SK-N-SH (cell line): ENCODE results near the gene AKR1C4.

Experiments
- CTCF ChIP-seq: fragments of 200-600 bp; sonication (generic); IDR thresholded peaks from 2 replicates; pipeline ENCODE4 v1.6.1; 2017; ENCODE audit warnings: antibody characterized with exemption, mild to moderate bottlenecking, moderate library complexity
- ELF1 ChIP-seq: IDR thresholded peaks from 2 replicates; pipeline ENCODE4 v1.4.0; 2012
- FOXJ3 ChIP-seq: sonication (generic); formaldehyde crosslinking; IDR thresholded peaks from 2 replicates; pipeline ENCODE4 v1.5.1; 2020; ENCODE audit warnings: mild to moderate bottlenecking, missing genetic modification reagents
- GABPA ChIP-seq: IDR thresholded peaks from 2 replicates; pipeline ENCODE4 v1.4.0; 2012; ENCODE audit warnings: low read depth, mild to moderate bottlenecking
- NRF1 ChIP-seq: IDR thresholded peaks from 2 replicates; pipeline ENCODE4 v1.6.1; 2012; ENCODE audit warnings: low read depth, mild to moderate bottlenecking, low read length
- POLR2AphosphoS5 ChIP-seq: IDR thresholded peaks from 2 replicates; pipeline ENCODE4 v1.6.1; 2012; ENCODE audit warnings: low read depth, low read length

GRCh38 chr10:5254488-5254887, 57.9 kb downstream of the AKR1C4 start:
- no peak for TF ChIP-seq GABPA
- no peak for TF ChIP-seq CTCF
- TF ChIP-seq POLR2AphosphoS5 = no peak
- no peak for TF ChIP-seq FOXJ3
- TF ChIP-seq ELF1 = no peak
- no peak for TF ChIP-seq NRF1
